T-helper 22 cell (primary cell): ENCODE data around the gene CCRL2.

Experiments used
- DNase-seq: peaks from one replicate; pipeline ENCODE4 v3.0.0-alpha.2; 2020; ENCODE audit warnings: low read depth

Gene CCRL2

DNA sequence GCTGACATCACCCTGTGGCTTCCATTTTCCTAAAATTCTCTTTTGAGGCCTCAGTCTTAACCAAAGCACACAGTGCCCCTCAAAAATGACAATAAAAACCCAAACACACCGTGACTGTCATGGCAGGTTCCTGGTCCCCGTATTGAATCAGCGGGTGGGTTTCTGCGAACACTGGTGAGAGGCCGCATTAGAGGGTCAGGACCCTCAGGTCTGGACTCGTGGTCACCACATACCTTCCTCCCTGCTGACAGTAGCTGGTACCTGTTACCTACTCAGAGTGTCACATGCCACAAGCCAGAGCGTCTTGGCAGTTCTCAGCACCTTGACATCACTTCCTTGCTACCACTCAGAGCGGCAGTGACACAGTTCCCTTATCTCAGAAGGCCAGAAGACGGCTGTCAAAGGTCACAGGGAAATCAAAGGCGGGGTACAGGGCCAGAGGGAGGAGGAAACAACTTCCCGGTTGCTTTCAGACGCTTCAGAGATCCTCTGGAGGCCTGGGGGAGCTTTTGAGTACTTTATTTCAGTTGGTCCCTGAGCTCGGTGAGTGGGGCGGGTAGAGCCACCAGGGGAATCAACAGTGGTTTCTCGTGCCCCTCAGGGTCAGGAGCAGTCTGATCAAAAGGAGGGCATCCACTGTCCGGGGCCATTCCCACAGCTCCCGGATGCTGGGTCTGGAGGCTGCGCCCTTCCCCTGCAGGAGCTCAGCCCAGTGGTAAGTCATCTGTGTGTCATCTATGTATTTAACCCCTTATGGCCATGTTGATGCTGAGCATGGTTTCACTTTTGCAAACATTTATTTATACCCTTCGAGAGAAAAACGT is at the start of gene CCRL2, which contains the start of gene CCR5AS:
Gene CCRL2 (plus strand): TSS at position 472 of the 824 bp plus-strand sequence. CDS start 821 bp downstream, outside the sequence.
Gene CCR5AS (minus strand): TSS at position 279 of the 824 bp plus-strand sequence.
- peak; percentile 1 for DNase-seq

- DNase-seq: no peak
Observed at GRCh38 chr3:46358466-46358865, 48.6 kb upstream of the CCRL2 start.

DNA sequence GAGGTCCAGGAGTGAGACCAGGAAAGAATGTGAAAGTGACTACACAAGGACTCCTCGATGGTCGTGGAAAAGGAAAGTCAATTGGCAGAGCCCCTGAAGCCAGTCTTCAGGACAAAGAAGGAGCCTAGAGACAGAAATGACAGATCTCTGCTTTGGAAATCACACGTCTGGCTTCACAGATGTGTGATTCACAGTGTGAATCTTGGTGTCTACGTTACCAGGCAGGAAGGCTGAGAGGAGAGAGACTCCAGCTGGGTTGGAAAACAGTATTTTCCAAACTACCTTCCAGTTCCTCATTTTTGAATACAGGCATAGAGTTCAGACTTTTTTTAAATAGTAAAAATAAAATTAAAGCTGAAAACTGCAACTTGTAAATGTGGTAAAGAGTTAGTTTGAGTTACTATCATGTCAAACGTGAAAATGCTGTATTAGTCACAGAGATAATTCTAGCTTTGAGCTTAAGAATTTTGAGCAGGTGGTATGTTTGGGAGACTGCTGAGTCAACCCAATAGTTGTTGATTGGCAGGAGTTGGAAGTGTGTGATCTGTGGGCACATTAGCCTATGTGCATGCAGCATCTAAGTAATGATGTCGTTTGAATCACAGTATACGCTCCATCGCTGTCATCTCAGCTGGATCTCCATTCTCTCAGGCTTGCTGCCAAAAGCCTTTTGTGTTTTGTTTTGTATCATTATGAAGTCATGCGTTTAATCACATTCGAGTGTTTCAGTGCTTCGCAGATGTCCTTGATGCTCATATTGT is 47.1 kb upstream of the CCRL2 start:
- DNase-seq: no peak

DNA sequence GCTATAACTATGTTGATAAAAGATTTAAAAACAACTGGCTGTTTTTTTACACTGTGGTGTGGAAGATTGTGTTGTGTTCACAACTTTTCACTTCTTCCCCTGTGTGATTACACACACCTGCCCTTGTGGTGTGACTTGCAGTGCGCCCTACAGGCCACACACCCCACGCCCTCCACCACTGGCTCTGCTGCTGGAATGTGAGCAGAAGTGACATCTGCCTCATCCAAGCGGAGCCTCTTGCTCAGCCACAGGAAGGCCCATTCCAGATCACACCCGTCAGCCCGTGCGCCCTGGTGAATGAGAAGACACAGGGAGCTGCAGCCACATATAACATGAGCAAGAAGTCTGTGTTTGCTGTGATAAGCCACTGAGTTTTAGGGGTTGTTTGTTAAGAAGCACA is 46.2 kb upstream of the CCRL2 start:
- DNase-seq: no peak

DNA sequence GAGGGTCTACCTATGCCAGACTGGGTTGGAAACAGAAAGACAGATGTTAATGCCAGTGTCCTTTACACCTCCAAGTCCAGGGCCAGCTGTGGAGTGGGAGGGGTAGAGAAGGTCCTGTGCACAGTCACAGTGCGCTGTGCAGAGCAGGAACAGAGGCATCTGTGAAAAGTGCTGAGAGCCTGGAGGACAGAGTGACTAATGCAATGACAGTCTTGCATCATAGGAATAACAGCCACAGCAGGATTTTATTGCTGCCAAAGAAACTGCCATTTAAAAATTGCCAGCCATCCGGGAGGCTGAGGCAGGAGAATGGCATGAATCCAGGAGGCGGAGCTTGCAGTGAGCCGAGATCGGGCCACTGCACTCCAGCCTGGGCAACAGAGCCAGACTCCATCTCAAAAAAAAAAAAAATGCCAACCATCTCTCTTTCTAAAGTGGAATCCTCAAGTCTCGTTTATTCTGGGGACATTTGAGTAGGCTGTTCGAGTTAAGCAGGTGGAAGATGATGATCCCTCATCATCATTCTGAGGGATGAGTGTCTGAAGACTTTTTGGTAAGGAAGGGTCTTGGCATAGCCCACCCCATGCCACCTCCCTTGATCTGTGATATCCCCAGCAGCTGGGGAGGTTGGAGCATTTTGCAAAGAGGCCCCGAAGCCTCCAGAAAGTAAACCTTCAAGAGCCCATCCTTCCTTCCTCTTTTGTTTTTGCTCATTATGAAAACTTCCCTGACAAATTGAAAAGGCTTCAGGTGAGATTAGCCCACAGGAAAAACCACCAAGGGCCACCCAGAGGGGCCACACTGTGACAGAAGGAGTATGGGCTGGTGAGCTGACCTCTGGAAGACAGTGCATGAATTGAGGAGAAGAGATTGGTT is 45.4 kb upstream of the CCRL2 start:
- no peak for DNase-seq

DNA sequence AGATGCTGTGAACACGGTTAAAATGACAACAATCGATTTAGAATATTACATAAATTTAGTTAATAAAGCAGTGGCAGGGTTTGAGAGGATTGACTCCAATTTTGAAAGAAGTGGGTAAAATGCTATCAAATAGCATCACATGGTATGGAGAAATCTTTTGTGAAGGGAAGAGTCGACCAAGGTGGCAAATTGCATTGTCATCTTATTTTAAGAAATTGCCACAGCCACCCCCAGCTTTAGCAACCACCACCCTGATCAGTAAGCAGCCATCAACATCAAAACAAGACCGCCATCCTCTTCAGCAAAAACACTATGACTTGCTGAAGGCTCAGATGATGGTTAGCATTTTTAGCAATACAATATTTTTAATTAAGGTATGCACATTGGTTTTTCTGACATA is 42.0 kb upstream of the CCRL2 start:
- DNase-seq: no peak

- DNase-seq: no peak
Observed at GRCh38 chr3:46365737-46366524, 41.1 kb upstream of the CCRL2 start.

- no peak for DNase-seq
Observed at GRCh38 chr3:46367811-46368210, 39.2 kb upstream of the CCRL2 start.

DNA sequence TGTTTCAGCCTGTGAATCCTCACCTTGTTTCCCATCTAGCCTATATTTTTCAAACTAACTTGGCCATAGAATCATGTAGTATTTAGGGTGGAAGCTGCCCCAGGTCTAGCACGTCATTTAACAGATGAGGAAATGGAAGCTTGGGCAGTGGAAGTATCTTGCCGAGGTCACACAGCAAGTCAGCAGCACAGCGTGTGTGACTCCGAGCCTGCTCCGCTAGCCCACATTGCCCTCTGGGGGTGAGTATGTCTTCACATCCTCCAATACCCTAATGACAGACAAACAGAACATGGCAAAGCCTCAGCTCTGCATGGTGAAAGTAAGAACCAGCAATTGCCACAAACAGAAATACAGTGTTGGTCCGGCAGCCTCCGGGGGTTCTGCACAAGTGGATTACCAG is 38.5 kb upstream of the CCRL2 start:
- peak; percentile 40 for DNase-seq

GRCh38 chr3:46369151-46369550 is 37.9 kb upstream of the CCRL2 start:
- no peak for DNase-seq

- no peak for DNase-seq
Observed at GRCh38 chr3:46369675-46370132, 37.4 kb upstream of the CCRL2 start.

DNA sequence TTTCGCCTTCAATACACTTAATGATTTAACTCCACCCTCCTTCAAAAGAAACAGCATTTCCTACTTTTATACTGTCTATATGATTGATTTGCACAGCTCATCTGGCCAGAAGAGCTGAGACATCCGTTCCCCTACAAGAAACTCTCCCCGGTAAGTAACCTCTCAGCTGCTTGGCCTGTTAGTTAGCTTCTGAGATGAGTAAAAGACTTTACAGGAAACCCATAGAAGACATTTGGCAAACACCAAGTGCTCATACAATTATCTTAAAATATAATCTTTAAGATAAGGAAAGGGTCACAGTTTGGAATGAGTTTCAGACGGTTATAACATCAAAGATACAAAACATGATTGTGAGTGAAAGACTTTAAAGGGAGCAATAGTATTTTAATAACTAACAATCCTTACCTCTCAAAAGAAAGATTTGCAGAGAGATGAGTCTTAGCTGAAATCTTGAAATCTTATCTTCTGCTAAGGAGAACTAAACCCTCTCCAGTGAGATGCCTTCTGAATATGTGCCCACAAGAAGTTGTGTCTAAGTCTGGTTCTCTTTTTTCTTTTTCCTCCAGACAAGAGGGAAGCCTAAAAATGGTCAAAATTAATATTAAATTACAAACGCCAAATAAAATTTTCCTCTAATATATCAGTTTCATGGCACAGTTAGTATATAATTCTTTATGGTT is 36.1 kb upstream of the CCRL2 start, which contains the start of gene CCR5:
Gene CCR5 (plus strand): TSS at position 108 of the 680 bp plus-strand sequence. CDS start 1,957 bp downstream, outside the sequence.
- peak; percentile 19 for DNase-seq

DNA sequence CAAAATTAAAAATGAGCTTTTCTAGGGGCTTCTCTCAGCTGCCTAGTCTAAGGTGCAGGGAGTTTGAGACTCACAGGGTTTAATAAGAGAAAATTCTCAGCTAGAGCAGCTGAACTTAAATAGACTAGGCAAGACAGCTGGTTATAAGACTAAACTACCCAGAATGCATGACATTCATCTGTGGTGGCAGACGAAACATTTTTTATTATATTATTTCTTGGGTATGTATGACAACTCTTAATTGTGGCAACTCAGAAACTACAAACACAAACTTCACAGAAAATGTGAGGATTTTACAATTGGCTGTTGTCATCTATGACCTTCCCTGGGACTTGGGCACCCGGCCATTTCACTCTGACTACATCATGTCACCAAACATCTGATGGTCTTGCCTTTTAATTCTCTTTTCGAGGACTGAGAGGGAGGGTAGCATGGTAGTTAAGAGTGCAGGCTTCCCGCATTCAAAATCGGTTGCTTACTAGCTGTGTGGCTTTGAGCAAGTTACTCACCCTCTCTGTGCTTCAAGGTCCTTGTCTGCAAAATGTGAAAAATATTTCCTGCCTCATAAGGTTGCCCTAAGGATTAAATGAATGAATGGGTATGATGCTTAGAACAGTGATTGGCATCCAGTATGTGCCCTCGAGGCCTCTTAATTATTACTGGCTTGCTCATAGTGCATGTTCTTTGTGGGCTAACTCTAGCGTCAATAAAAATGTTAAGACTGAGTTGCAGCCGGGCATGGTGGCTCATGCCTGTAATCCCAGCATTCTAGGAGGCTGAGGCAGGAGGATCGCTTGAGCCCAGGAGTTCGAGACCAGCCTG is 35.3 kb upstream of the CCRL2 start:
- DNase-seq: no peak

GRCh38 chr3:46372492-46373359 is 34.3 kb upstream of the CCRL2 start:
- no peak for DNase-seq

GRCh38 chr3:46374755-46375154 is 32.3 kb upstream of the CCRL2 start:
- DNase-seq: no peak

- no peak for DNase-seq
Observed at GRCh38 chr3:46375218-46375617, 31.8 kb upstream of the CCRL2 start.

DNA sequence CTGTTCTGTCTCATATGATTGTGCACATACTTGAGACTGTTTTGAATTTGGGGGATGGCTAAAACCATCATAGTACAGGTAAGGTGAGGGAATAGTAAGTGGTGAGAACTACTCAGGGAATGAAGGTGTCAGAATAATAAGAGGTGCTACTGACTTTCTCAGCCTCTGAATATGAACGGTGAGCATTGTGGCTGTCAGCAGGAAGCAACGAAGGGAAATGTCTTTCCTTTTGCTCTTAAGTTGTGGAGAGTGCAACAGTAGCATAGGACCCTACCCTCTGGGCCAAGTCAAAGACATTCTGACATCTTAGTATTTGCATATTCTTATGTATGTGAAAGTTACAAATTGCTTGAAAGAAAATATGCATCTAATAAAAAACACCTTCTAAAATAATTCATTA is 31.2 kb upstream of the CCRL2 start:
- DNase-seq: no peak

GRCh38 chr3:46378426-46378942 is 28.6 kb upstream of the CCRL2 start:
- DNase-seq: no peak
